ENCODE data around the gene TMF1.

TMF1 gene

DNA sequence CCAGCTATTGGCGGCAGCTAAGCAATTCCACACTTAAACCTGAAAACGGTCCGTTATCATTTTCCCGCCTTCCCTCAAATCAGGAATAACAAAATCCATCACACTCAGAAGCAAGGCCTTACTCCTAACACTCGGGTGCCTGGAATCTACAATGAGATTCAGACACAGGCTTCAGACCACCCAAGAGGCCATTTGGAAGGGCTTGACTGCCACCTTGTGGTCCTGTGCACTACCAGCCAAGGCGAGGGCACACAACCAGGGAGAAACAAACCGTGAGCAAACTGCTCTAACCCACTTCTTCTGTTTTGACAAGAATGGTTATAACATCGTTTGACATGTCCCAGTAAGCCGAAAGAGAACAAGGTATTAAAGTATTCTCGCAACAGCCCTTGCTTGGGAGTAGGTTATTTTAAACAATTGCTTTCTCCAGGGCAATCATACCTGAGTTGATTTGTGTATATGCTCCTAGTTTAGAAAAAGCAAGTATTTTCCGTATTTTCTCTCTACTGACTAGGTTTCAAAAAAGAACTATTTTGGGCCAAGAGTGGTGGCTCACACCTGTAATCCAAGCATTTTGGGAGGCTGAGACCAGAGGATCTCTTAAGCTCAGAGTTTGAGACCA, 79.7 kb downstream of the TMF1 start:
- DNase-seq = peak; percentile 69

All from hematopoietic multipotent progenitor cell treated with erythropoietin and hydrocortisone succinate and interleukin-3 and kit ligand, for 8 days (in vitro differentiated cells).